Spleen (tissue), 11 donors: ENCODE data around the gene NBPF15. TPM values are rescaled to one million over a fixed set of nuclear protein-coding genes. Genes with fewer than 3 reads are reported as not detected.
"Not testable (repeated sequence)": the region's sequence is repeated elsewhere in the genome, so short reads cannot be mapped to it uniquely, and the experiment has no call there.

Source experiments
- DNase-seq: peaks from one replicate; pipeline ENCODE4 v3.0.0-alpha.2; 2020
- H3K27ac ChIP-seq, 8 donors: fragments of 200-600 bp; sonication (generic) in 7 of 8; 1 replicate in 4 of 8; 2 replicates in 4 of 8; pipeline versions ENCODE4 v1.5.0 to v1.8.0; 2016 to 2021; ENCODE audit warnings: inconsistent platforms in 4 of 8, mild to moderate bottlenecking in 4 of 8, moderate library complexity in 1 of 8
- H3K27me3 ChIP-seq, 7 donors: fragments of 200-600 bp; sonication (generic) in 6 of 7; replicated peaks in 1 of 7; 1 replicate in 4 of 7; 2 replicates in 3 of 7; pipeline versions ENCODE4 v1.5.0 to v1.8.0; 2016 to 2021; ENCODE audit warnings: inconsistent platforms in 3 of 7, mild to moderate bottlenecking in 1 of 7
- H3K36me3 ChIP-seq, 6 donors: fragments of 200-600 bp; sonication (generic) in 5 of 6; 1 replicate in 4 of 6; 2 replicates in 2 of 6; pipeline versions ENCODE4 v1.5.0 to v1.8.0; 2016 to 2021; ENCODE audit warnings: inconsistent platforms in 2 of 6
- H3K4me1 ChIP-seq, 6 donors: fragments of 200-600 bp; sonication (generic) in 5 of 6; 1 replicate in 3 of 6; 2 replicates in 3 of 6; pipeline versions ENCODE4 v1.5.0 to v1.8.0; 2016 to 2021; ENCODE audit warnings: inconsistent platforms in 3 of 6
- H3K4me3 ChIP-seq, 8 donors: fragments of 200-600 bp; sonication (generic) in 7 of 8; 1 replicate in 4 of 8; 2 replicates in 4 of 8; pipeline versions ENCODE4 v1.5.0 to v1.8.0; 2016 to 2021; ENCODE audit warnings: inconsistent platforms in 4 of 8, mild to moderate bottlenecking in 4 of 8, moderate library complexity in 2 of 8
- H3K9me3 ChIP-seq, 8 donors: fragments of 200-600 bp; sonication (generic) in 7 of 8; 1 replicate in 4 of 8; 2 replicates in 4 of 8; pipeline versions ENCODE4 v1.5.0 to v1.8.0; 2016 to 2021; ENCODE audit warnings: inconsistent platforms in 4 of 8
- CTCF ChIP-seq, 11 experiments: fragments of 200-600 bp in 7 of 11; fragments of 450-650 bp in 4 of 11; sonication (generic) in 4 of 11; IDR thresholded peaks in 8 of 11; conservative IDR thresholded peaks in 3 of 11; 1 replicate in 7 of 11; 2 replicates in 4 of 11; pipeline versions ENCODE4 v1.4.0 to v1.8.0; 2016 to 2021; ENCODE audit warnings: antibody characterized with exemption in 11 of 11, inconsistent platforms in 4 of 11, mild to moderate bottlenecking in 1 of 11
- POLR2AphosphoS5 ChIP-seq, 3 donors: sonication (generic); formaldehyde crosslinking; IDR thresholded peaks; one replicate each; pipeline ENCODE4 v1.5.1; 2017; ENCODE audit warnings: antibody characterized with exemption in 3 of 3
- WGBS, 5 donors: extraction: QIAGEN DNeasy Blood & Tissue Kit in 3 of 5; methylation state at CpG; one replicate each; pipeline versions ENCODE4 v1.1.5 to v1.1.7; 2013 to 2018; 5-methylcytosine and 5-hydroxymethylcytosine counted together
- intact Hi-C: fragments of 100-400 bp; cut with DNase I; formaldehyde crosslinking; loops from one replicate; pipeline ENCODE4 v1.15.0; 2023; ENCODE audit warnings: low total_unique reads
- polyA plus RNA-seq, 3 donors: library from polyadenylated mRNA; stranded (reverse); fragments of 200-250 nt; gene quantifications; one replicate each; pipeline ENCODE4 v1.2.1, GENCODE V29; 2013
- total RNA-seq, 7 donors: library from RNA; depleted of rRNA in 3 of 7; stranded (reverse); fragments of >200 nt in 3 of 7; fragmentation: NEBNext Ultra II Directional in 4 of 7; extraction: Animal tissue kit (Norgen Biotek cat#: 25700) in 4 of 7; gene quantifications; one replicate each; pipeline versions ENCODE4 v1.1.0 to v1.2.1, GENCODE V29; 2016 to 2021
- donor health status: healthy with polysubstance abuse.
- donor health status: DM: no; HTN: no; CAD: no; lungs with moderate emphysema.
- donor health status: DM: no; HTN: no; CAD: no.
- donor health status: Bipolar disorder and iron deficiency.
- donor health status: healthy.
- donor health status: DM: no; HTN: no; CAD: no.
- donor health status: DM: yes; HTN: yes; CAD: no.

The NBPF15 gene
- total and polyA plus RNA-seq, 10 donors, result 13.3 to 74.3 (median 37.3) TPM

GRCh38 chr1:144442402-144442801, 19.1 kb downstream of the NBPF15 start:
- H3K9me3 ChIP-seq, H3K27ac ChIP-seq, H3K4me3 ChIP-seq, DNase-seq, H3K4me1 ChIP-seq, H3K27me3 ChIP-seq, intact Hi-C loops: not testable (repeated sequence)
- 96 to 98% (median 97%) methylated on average over 10 to 18 of the region's 18 CpGs for WGBS, 5 donors
- peaks cover 0 to 16% (median 0%) of the 10 kb centered on the region in 6 donors for H3K36me3 ChIP-seq

GRCh38 chr1:144439737-144440136, 21.7 kb downstream of the NBPF15 start:
- H3K4me1 ChIP-seq, H3K9me3 ChIP-seq, DNase-seq, H3K4me3 ChIP-seq, H3K27ac ChIP-seq, intact Hi-C loops, H3K27me3 ChIP-seq: not testable (repeated sequence)
- H3K36me3 ChIP-seq, result peaks cover 0 to 19% (median 0%) of the 10 kb centered on the region in 6 donors
- TF ChIP-seq CTCF (IDR thresholded peaks at IDR 0.05 in 8 of 11, conservative IDR thresholded peaks at IDR 0.05 in 3 of 11), result peak in 1 of 11 experiments; percentile 8
- WGBS, 5 donors, result 32 to 46% (median 45%) methylated on average over 5 to 6 of the region's 7 CpGs

GRCh38 chr1:144418891-144419694, 42.4 kb downstream of the NBPF15 start:
- Histone ChIP-seq H3K4me3 (peak overlapping the region; percentile 27 to 74 (median 38)), H3K27ac (peak overlapping the region; percentile 60 to 84 (median 78)), H3K36me3 (peaks cover 0 to 16% (median 0%) of the 10 kb centered on the region in 6 donors)
- H3K4me1 ChIP-seq, H3K9me3 ChIP-seq, intact Hi-C loops, H3K27me3 ChIP-seq: not testable (repeated sequence)
- WGBS, 5 donors, result 0 to 9% (median 2%) methylated on average over 2 to 43 of the region's 46 CpGs
- peak; percentile 85 for DNase-seq
- TF ChIP-seq POLR2AphosphoS5 (IDR thresholded peaks at IDR 0.05), result peak; percentile 52 to 72 (median 66)
- peak in 2 of 11 experiments; percentile 10 to 28 for TF ChIP-seq CTCF (IDR thresholded peaks at IDR 0.05 in 8 of 11, conservative IDR thresholded peaks at IDR 0.05 in 3 of 11)

- H3K4me1 ChIP-seq, H3K27me3 ChIP-seq, H3K36me3 ChIP-seq, H3K9me3 ChIP-seq, DNase-seq, intact Hi-C loops: not testable (repeated sequence)
- peak overlapping the region in 7 of 8 donors; percentile 81 to 91 (median 86) for H3K27ac ChIP-seq
- 23 to 36% (median 33%) methylated on average over 7 to 19 of the region's 26 CpGs; no CpG with 5 or more reads in 1 of the 5 donors for WGBS, 5 donors
- peak overlapping the region; percentile 25 to 70 (median 36) for H3K4me3 ChIP-seq
These were observed 47.9 kb downstream of the NBPF15 start for GRCh38 chr1:144413404-144414118.
